Kidney (tissue), 14 donors: ENCODE results near the gene APCDD1L. TPM values are rescaled to one million over a fixed set of nuclear protein-coding genes. Genes with fewer than 3 reads are reported as not detected.
A peak's percentile ranks its signal among the peaks of the same experiment; 100 is the strongest.

Experiments
- DNase-seq, 5 donors: peaks; one replicate each; pipeline ENCODE4 v3.0.0-alpha.2; 2013 to 2020
- FAIRE-seq: peaks from 2 replicates; lab custom pipeline; 2012; peaks lifted over from hg19 to GRCh38; lab: Jason Lieb, UNC
- H3K27ac ChIP-seq, 2 donors: one replicate each; pipeline ENCODE4 v1.7.0; 2013; ENCODE audit warnings: low read depth in 2 of 2, low read length in 2 of 2, inconsistent platforms in 1 of 2
- H3K27me3 ChIP-seq: one replicate; pipeline ENCODE4 v1.7.1; 2013; ENCODE audit warnings: low read length, inconsistent platforms; ENCODE audit not compliant: control insufficient read depth, insufficient read depth
- H3K36me3 ChIP-seq, 3 donors: one replicate each; pipeline versions ENCODE4 v1.7.0 to v1.7.1; 2013; ENCODE audit warnings: low read length in 3 of 3, control low read depth in 1 of 3, inconsistent platforms in 1 of 3; ENCODE audit not compliant: insufficient read depth in 3 of 3, control insufficient read depth in 2 of 3
- H3K4me1 ChIP-seq, 3 donors: one replicate each; pipeline versions ENCODE4 v1.7.0 to v1.7.1; 2013; ENCODE audit warnings: low read length in 3 of 3, inconsistent platforms in 1 of 3, low read depth in 1 of 3; ENCODE audit not compliant: control insufficient read depth in 2 of 3, insufficient read depth in 2 of 3
- H3K4me3 ChIP-seq, 3 donors: one replicate each; pipeline versions ENCODE4 v1.7.0 to v1.8.1; 2013; ENCODE audit warnings: low read length in 3 of 3, control low read depth in 1 of 3, inconsistent platforms in 1 of 3
- H3K9ac ChIP-seq, 3 donors: one replicate each; pipeline versions ENCODE4 v1.7.0 to v1.7.1; 2013; ENCODE audit warnings: low read length in 3 of 3, control low read depth in 1 of 3, inconsistent platforms in 1 of 3
- H3K9me3 ChIP-seq, 3 donors: one replicate each; pipeline versions ENCODE4 v1.7.0 to v1.7.1; 2013; ENCODE audit warnings: low read length in 3 of 3, control low read depth in 1 of 3, inconsistent platforms in 1 of 3; ENCODE audit not compliant: control insufficient read depth in 2 of 3, insufficient read depth in 1 of 3
- intact Hi-C: fragments of 100-400 bp; cut with DNase I; formaldehyde crosslinking; loops from one replicate; pipeline ENCODE4 v1.11.1; 2022
- polyA plus RNA-seq: library from polyadenylated mRNA; stranded (reverse); fragments of 350-450 nt; fragmentation: Illumina TruSeq; extraction: RNeasy Lipid Tissue Mini Kit (QIAGEN cat#74804); gene quantifications from one replicate; pipeline ENCODE4 v1.2.3, GENCODE V29; 2014; ENCODE audit warnings: low read depth, low replicate concordance; ENCODE audit not compliant: insufficient read depth
- total RNA-seq: library from RNA; stranded (reverse); fragmentation: NEBNext Ultra II Directional; extraction: Animal tissue kit (Norgen Biotek cat#: 25700); gene quantifications from one replicate; pipeline ENCODE4 v1.2.1, GENCODE V29; 2021
- TF ChIP-seq, protein P1 (sequence below): IDR thresholded peaks from 3 replicates; pipeline ENCODE4 v1.5.1; 2012; ENCODE audit warnings: mild to moderate bottlenecking, moderate library complexity, borderline replicate concordance; ENCODE audit not compliant: insufficient read depth; ENCODE audit errors: extremely low read depth
- donor health status: control.
- donor health status: control.
- donor health status: control.
- donor health status: control.
- donor health status: control.
- donor health status: DM: yes; HTN: yes; CAD: no.
- donor health status: Normal renal cell carcinoma (clear cell type).

The APCDD1L gene
- total and polyA plus RNA-seq, 2 donors from 2014 or later, result 1.2 to 4.5 TPM

DNA sequence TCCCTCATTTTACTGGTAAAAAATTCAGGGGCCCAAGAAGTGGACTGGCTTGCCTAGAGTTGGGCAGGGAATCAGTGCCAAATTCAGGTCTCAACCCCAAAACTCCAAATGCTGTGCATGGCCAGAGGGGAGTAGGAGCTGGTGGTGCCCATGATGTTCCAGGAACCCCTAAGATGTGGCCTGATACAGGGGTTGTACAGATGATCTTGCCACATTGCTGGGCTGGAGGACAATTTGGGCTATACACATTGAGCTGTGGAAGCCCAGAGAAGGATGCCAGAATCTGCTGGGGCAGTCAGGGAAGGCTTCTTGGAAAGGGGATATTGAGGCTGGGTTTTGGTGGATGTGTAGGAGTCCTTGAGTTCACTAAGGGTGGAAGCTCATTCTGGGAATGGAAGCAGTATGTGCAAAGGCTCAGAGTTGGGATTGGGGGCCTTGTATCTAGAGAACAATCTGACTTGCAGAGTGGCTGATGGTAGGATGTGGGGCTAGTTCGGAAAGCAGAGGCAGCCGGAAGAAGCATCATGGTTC lies 38.0 kb upstream of the APCDD1L start:
- FAIRE-seq, result no peak
- H3K27ac ChIP-seq, result no peak overlapping the region

DNA sequence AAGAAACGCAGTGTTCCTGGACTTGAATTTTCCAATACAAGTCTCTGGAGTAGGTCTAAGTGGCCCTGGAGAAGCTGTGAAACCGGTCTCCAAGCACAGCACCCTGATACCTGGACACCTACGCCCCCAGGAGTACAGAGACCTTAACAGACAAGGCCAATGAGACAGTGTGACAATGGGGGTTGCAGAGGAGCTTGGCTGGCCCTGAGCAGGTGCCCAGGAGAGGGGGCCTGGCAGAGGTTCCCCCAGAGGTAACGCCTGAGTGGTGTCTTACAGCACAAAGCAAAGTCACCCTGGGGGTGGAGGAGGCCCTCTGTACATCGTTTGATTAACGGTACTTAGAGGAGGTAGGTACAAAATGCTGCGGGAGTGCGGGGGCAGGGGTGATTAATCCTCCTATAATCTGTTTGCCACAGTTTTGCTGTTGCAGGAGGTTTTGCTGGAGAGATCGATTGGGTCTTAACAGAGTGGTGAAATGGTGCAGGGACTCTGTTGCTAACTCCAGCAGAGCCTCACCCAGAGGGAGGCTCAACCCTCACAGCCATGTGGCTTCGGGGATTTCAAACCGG lies 37.3 kb upstream of the APCDD1L start:
- peaks cover 0 to 10% (median 8%) of the 10 kb centered on the region in 3 donors for H3K4me1 ChIP-seq
- no peak for FAIRE-seq
- no peak overlapping the region for H3K9ac ChIP-seq
- intact Hi-C loops, result no loop called here
- no peak overlapping the region for H3K4me3 ChIP-seq
- H3K27ac ChIP-seq, result no peak overlapping the region
- no peaks in the 10 kb centered on the region for H3K36me3 ChIP-seq
- H3K9me3 ChIP-seq, result no peaks in the 10 kb centered on the region
- peak in 1 of 5 donors; percentile 32 for DNase-seq
- no peaks in the 10 kb centered on the region for H3K27me3 ChIP-seq
- TF ChIP-seq, protein P1, sequence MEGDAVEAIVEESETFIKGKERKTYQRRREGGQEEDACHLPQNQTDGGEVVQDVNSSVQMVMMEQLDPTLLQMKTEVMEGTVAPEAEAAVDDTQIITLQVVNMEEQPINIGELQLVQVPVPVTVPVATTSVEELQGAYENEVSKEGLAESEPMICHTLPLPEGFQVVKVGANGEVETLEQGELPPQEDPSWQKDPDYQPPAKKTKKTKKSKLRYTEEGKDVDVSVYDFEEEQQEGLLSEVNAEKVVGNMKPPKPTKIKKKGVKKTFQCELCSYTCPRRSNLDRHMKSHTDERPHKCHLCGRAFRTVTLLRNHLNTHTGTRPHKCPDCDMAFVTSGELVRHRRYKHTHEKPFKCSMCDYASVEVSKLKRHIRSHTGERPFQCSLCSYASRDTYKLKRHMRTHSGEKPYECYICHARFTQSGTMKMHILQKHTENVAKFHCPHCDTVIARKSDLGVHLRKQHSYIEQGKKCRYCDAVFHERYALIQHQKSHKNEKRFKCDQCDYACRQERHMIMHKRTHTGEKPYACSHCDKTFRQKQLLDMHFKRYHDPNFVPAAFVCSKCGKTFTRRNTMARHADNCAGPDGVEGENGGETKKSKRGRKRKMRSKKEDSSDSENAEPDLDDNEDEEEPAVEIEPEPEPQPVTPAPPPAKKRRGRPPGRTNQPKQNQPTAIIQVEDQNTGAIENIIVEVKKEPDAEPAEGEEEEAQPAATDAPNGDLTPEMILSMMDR, result no peak

More for the DNA sequence above, 38.0 kb upstream of the APCDD1L start:
- Histone ChIP-seq H3K9ac (no peak overlapping the region), H3K9me3 (no peaks in the 10 kb centered on the region), H3K36me3 (no peaks in the 10 kb centered on the region), H3K4me1 (peaks cover 0 to 10% (median 8%) of the 10 kb centered on the region in 3 donors), H3K4me3 (no peak overlapping the region), H3K27me3 (no peaks in the 10 kb centered on the region)
- peak in 1 of 5 donors; percentile 28 for DNase-seq
- TF ChIP-seq, protein P1, result no peak
- intact Hi-C loops, result no loop called here

DNA sequence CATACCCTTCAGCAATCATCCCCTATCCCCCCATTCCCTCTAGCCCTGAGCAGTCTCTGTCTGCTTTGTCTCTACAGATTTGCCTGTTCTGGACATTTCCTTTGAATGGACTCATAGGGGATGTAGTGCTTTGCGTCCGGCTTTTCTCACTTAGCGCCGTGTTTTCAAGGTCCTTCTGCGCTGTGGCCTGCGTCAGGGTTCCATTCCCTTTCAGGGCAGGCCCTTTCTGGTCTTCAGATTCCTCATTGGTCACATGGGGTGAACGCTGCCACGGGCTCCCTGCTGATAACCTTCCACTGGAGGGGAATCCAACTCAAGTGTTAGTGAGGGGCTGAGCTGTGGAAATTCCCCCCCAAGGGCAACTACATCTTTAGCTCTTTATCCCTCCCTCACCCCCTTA lies 36.4 kb upstream of the APCDD1L start:
- H3K27me3 ChIP-seq, result no peaks in the 10 kb centered on the region
- no peak overlapping the region for H3K27ac ChIP-seq
- H3K4me1 ChIP-seq, result peaks cover 0 to 10% (median 4%) of the 10 kb centered on the region in 3 donors
- intact Hi-C loops, result no loop called here
- H3K9ac ChIP-seq, result no peak overlapping the region
- H3K36me3 ChIP-seq, result no peaks in the 10 kb centered on the region
- no peak for FAIRE-seq
- TF ChIP-seq, protein P1, result no peak
- no peaks in the 10 kb centered on the region for H3K9me3 ChIP-seq
- peak in 1 of 5 donors; percentile 20 for DNase-seq
- H3K4me3 ChIP-seq, result no peak overlapping the region
